B cell (primary cell): ENCODE results near the gene CEBPB.

ENCODE experiments used
- CTCF ChIP-seq: fragments of 200-600 bp; IDR thresholded peaks from one replicate; pipeline ENCODE4 v1.8.0; 2022; ENCODE audit warnings: antibody characterized with exemption, mild to moderate bottlenecking
- EZH2 ChIP-seq: IDR thresholded peaks from 2 replicates; pipeline ENCODE4 v1.6.1; 2012; ENCODE audit warnings: borderline replicate concordance, low read depth, mild to moderate bottlenecking, moderate library complexity, low read length; ENCODE audit not compliant: insufficient read depth, poor library complexity, severe bottlenecking

GRCh38 chr20:50199703-50200102, 9.1 kb downstream of the CEBPB start:
- TF ChIP-seq CTCF (no peak), EZH2 (no peak)
